SU-DHL-6 (cell line): Measurements from ENCODE around the gene TEX22.

ENCODE experiments used
- EZH2phosphoT487 ChIP-seq: fragments of 200-600 bp; sonication (generic), shearing (Covaris generic); conservative IDR thresholded peaks from 2 replicates; pipeline ENCODE4 v1.6.1; 2018; ENCODE audit warnings: mild to moderate bottlenecking, antibody characterized with exemption, low read length, moderate library complexity, mixed read lengths
- TF ChIP-seq, protein P1 (sequence below): fragments of 200-600 bp; sonication (generic); IDR thresholded peaks from one replicate; pipeline ENCODE4 v1.5.1; 2017; ENCODE audit warnings: antibody characterized with exemption, mild to moderate bottlenecking, low read length, moderate library complexity; ENCODE audit not compliant: insufficient read depth, poor library complexity, severe bottlenecking

DNA sequence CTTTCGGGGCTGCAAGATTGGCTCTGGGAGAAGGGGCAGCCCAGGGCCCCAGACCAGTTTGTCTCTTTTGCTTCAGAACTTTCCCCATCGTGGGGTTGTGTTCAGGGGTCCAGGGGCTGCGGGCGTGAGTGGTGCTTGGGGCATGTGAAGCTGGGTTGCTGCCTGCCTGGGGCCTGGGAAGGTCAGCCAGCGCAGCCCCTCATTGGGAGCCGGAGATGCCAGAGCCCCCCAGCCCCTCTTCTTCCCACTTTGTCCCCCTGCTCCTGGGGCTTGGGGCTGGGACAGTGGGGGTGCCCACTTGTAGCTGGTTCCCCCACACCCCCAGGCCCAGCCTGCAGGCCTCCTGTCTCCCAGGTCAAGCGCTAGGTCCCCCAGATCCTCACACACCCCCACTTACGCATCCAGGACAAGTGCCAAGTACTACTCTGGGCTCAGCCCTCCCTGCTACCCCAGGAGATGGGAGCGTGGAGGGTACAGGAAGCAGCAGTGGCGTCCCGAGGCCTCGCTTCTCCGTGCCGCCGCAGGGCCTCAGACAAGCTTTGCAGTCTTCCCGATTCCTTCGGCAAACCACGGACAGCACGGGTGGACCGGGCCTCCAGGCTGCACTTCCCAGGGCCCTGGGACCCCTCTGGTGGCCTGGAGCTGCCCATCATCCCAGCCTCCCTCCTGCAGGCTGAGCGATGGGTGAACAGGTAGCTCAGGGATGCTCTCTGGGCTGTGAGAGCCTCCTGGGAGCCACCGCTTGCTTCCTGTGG is 42.3 kb upstream of the TEX22 start:
- TF ChIP-seq, protein P1, sequence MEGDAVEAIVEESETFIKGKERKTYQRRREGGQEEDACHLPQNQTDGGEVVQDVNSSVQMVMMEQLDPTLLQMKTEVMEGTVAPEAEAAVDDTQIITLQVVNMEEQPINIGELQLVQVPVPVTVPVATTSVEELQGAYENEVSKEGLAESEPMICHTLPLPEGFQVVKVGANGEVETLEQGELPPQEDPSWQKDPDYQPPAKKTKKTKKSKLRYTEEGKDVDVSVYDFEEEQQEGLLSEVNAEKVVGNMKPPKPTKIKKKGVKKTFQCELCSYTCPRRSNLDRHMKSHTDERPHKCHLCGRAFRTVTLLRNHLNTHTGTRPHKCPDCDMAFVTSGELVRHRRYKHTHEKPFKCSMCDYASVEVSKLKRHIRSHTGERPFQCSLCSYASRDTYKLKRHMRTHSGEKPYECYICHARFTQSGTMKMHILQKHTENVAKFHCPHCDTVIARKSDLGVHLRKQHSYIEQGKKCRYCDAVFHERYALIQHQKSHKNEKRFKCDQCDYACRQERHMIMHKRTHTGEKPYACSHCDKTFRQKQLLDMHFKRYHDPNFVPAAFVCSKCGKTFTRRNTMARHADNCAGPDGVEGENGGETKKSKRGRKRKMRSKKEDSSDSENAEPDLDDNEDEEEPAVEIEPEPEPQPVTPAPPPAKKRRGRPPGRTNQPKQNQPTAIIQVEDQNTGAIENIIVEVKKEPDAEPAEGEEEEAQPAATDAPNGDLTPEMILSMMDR: no peak
- TF ChIP-seq EZH2phosphoT487: no peak
